SK-N-DZ (cell line): ENCODE measurements around the gene MAVS. TPM values are rescaled to one million over a fixed set of nuclear protein-coding genes. Genes with fewer than 3 reads are reported as not detected.

Source experiments
- DNase-seq: peaks from one replicate; pipeline ENCODE4 v3.0.0-alpha.2; 2015; ENCODE audit warnings: low spot score
- polyA plus RNA-seq, 2 experiments: library from polyadenylated mRNA; depleted of rRNA; stranded (reverse); fragments of >200 nt; gene quantifications; 2 replicates each; pipeline ENCODE4 v1.2.3, GENCODE V29; 2014

Gene MAVS
- 12.4 and 15.5 TPM in 2 replicates for polyA plus RNA-seq (2014; cell fraction: cytosol; rRNA removed)
- 12.2 and 18.1 TPM in 2 replicates for polyA plus RNA-seq (2014; cell fraction: nucleus; rRNA removed)

GRCh38 chr20:3846740-3847428 lies at the start of gene MAVS:
Gene MAVS, plus strand, starts transcription at chr20:3846834. Its CDS starts 7,791 bp downstream, at chr20:3854625.
- peak; percentile 85 for DNase-seq

- no peak for DNase-seq
Observed at GRCh38 chr20:3797226-3797545, 49.4 kb upstream of the MAVS start.

- no peak for DNase-seq
Observed at GRCh38 chr20:3797592-3798372, 48.9 kb upstream of the MAVS start.

GRCh38 chr20:3798373-3798768 lies 48.3 kb upstream of the MAVS start:
- no peak for DNase-seq

GRCh38 chr20:3798908-3799248 lies 47.8 kb upstream of the MAVS start:
- no peak for DNase-seq

- no peak for DNase-seq
Observed at GRCh38 chr20:3800256-3800877, 46.3 kb upstream of the MAVS start.

- no peak for DNase-seq
Observed at GRCh38 chr20:3800878-3801260, 45.8 kb upstream of the MAVS start.

- no peak for DNase-seq
Observed at GRCh38 chr20:3801299-3801698, 45.3 kb upstream of the MAVS start.

- no peak for DNase-seq
Observed at GRCh38 chr20:3801846-3802245, 44.8 kb upstream of the MAVS start.

GRCh38 chr20:3802524-3803239 lies 44.0 kb upstream of the MAVS start:
- DNase-seq, result no peak

- DNase-seq, result no peak
Observed at GRCh38 chr20:3803289-3803688, 43.3 kb upstream of the MAVS start.

- DNase-seq, result no peak
Observed at GRCh38 chr20:3803854-3804253, 42.8 kb upstream of the MAVS start.

GRCh38 chr20:3804254-3804751 lies 42.3 kb upstream of the MAVS start:
- no peak for DNase-seq

- DNase-seq, result no peak
Observed at GRCh38 chr20:3804781-3805180, 41.9 kb upstream of the MAVS start.

- DNase-seq, result no peak
Observed at GRCh38 chr20:3808544-3808943, 38.1 kb upstream of the MAVS start.

- DNase-seq, result peak; percentile 91
Observed at GRCh38 chr20:3811467-3812258, 35.0 kb upstream of the MAVS start.

- no peak for DNase-seq
Observed at GRCh38 chr20:3812259-3812681, 34.4 kb upstream of the MAVS start.

- peak; percentile 10 for DNase-seq
Observed at GRCh38 chr20:3812975-3813847, 33.4 kb upstream of the MAVS start.

- peak; percentile 5 for DNase-seq
Observed at GRCh38 chr20:3813848-3814581, 32.6 kb upstream of the MAVS start.
